Fibroblast of the conjunctiva (primary cell): Measurements from ENCODE around the gene AOX1.
A peak's percentile ranks its signal among the peaks of the same experiment; 100 is the strongest.
"Not testable (repeated sequence)": the region's sequence is repeated elsewhere in the genome, so short reads cannot be mapped to it uniquely, and the experiment has no call there.

ENCODE experiments used
- DNase-seq: peaks from one replicate; pipeline ENCODE4 v3.0.0-alpha.2; 2010; ENCODE audit warnings: low read depth

AOX1 gene

GRCh38 chr2:200628461-200628860, 42.6 kb downstream of the AOX1 start:
- DNase-seq: not testable (repeated sequence)

GRCh38 chr2:200631287-200631686, 45.5 kb downstream of the AOX1 start:
- no peak for DNase-seq

- no peak for DNase-seq
Observed at GRCh38 chr2:200634231-200634964, 48.6 kb downstream of the AOX1 start.

GRCh38 chr2:200635251-200635650, 49.4 kb downstream of the AOX1 start:
- no peak for DNase-seq

GRCh38 chr2:200637901-200638300, 52.1 kb downstream of the AOX1 start:
- no peak for DNase-seq

GRCh38 chr2:200640176-200640575, 54.4 kb downstream of the AOX1 start:
- no peak for DNase-seq

GRCh38 chr2:200640901-200641300, 55.1 kb downstream of the AOX1 start:
- DNase-seq: no peak

GRCh38 chr2:200648518-200649281, 62.9 kb downstream of the AOX1 start:
- DNase-seq: not testable (repeated sequence)

GRCh38 chr2:200649724-200650123, 63.9 kb downstream of the AOX1 start:
- DNase-seq: no peak

GRCh38 chr2:200650195-200650594, 64.4 kb downstream of the AOX1 start:
- DNase-seq: no peak

GRCh38 chr2:200652158-200652557, 66.3 kb downstream of the AOX1 start:
- DNase-seq: no peak

- DNase-seq: no peak
Observed at GRCh38 chr2:200653021-200653420, 67.2 kb downstream of the AOX1 start.

GRCh38 chr2:200654823-200655222, 69.0 kb downstream of the AOX1 start:
- DNase-seq: no peak

- DNase-seq: no peak
Observed at GRCh38 chr2:200655918-200656580, 70.2 kb downstream of the AOX1 start.

GRCh38 chr2:200658278-200658864, 72.6 kb downstream of the AOX1 start:
- no peak for DNase-seq

GRCh38 chr2:200659410-200659809, 73.6 kb downstream of the AOX1 start:
- no peak for DNase-seq

GRCh38 chr2:200661477-200661876, 75.7 kb downstream of the AOX1 start:
- no peak for DNase-seq

- DNase-seq: peak; percentile 53
Observed at GRCh38 chr2:200662727-200663126, 76.9 kb downstream of the AOX1 start.

GRCh38 chr2:200664770-200665494, 79.1 kb downstream of the AOX1 start:
- DNase-seq: no peak

GRCh38 chr2:200665626-200666453, 80.0 kb downstream of the AOX1 start:
- DNase-seq: no peak

GRCh38 chr2:200667413-200667812, 81.6 kb downstream of the AOX1 start:
- DNase-seq: no peak
